Vagina (tissue), 2 donors: ENCODE data around the gene LINC01488.

Source experiments
- POLR2A ChIP-seq, 2 donors: fragments of 450-650 bp; IDR thresholded peaks; one replicate each; pipeline ENCODE4 v1.6.1; 2017; ENCODE audit warnings: antibody characterized with exemption in 2 of 2, mild to moderate bottlenecking in 2 of 2, moderate library complexity in 2 of 2
- POLR2AphosphoS5 ChIP-seq, 2 donors: sonication (generic); formaldehyde crosslinking; IDR thresholded peaks; one replicate each; pipeline ENCODE4 v1.9.0; 2017; ENCODE audit warnings: antibody characterized with exemption in 2 of 2, mild to moderate bottlenecking in 2 of 2, low read depth in 1 of 2; ENCODE audit not compliant: insufficient read depth in 1 of 2
- TF ChIP-seq, protein P1 (sequence below), 3 experiments: fragments of 450-650 bp in 2 of 3; fragments of 200-600 bp in 1 of 3; sonication (generic) in 1 of 3; IDR thresholded peaks; one replicate each; pipeline ENCODE4 v1.5.1; 2017 to 2019; ENCODE audit warnings: antibody characterized with exemption in 3 of 3, mild to moderate bottlenecking in 2 of 3, moderate library complexity in 2 of 3

DNA sequence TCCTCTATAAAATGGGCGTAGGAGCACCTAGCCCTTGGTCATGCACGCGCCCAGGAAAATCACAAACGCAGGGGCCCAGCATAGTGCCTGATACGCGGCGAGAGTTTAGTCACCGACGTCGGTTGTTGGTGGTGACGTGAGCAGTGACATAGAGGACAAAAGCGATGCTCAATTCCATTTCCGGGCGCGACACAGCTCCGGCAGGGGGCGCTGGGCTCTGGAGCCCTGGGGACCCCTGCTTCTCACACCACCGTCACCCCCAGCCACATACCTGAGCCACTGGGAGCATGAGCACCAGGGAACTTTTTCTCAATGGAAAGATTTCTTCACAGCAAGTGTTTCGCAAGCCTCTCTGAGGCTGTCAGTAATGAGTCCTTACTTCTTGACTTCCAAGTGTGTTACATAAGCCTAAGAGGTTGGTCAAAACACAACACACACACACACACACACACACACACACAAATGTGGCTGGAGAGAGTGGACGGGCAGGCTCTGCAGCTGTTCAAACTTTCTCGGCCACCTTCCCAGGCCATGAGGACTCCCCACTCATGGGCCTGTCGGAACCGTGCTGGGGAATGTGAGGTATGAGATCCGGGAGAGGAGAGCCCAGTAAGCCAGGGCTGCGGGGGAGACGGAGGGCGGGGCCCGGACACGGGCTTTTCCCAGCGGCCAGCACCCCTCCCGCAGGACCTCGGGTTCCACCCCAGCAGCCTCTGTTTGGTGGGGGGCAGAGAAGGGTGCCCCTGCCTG, 36.9 kb upstream of the LINC01488 start:
- TF ChIP-seq, protein P1, sequence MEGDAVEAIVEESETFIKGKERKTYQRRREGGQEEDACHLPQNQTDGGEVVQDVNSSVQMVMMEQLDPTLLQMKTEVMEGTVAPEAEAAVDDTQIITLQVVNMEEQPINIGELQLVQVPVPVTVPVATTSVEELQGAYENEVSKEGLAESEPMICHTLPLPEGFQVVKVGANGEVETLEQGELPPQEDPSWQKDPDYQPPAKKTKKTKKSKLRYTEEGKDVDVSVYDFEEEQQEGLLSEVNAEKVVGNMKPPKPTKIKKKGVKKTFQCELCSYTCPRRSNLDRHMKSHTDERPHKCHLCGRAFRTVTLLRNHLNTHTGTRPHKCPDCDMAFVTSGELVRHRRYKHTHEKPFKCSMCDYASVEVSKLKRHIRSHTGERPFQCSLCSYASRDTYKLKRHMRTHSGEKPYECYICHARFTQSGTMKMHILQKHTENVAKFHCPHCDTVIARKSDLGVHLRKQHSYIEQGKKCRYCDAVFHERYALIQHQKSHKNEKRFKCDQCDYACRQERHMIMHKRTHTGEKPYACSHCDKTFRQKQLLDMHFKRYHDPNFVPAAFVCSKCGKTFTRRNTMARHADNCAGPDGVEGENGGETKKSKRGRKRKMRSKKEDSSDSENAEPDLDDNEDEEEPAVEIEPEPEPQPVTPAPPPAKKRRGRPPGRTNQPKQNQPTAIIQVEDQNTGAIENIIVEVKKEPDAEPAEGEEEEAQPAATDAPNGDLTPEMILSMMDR (IDR thresholded peaks at IDR 0.05), result no peak
- TF ChIP-seq POLR2A (IDR thresholded peaks at IDR 0.05) (no peak), POLR2AphosphoS5 (IDR thresholded peaks at IDR 0.05; ENCODE audit: insufficient read depth in 1 of 2, low read depth in 1 of 2) (peak; percentile 21 to 64)
